ENCODE measurements around the gene FAM111B. TPM values are rescaled to one million over a fixed set of nuclear protein-coding genes. Genes with fewer than 3 reads are reported as not detected.

The FAM111B gene
- total and polyA plus RNA-seq, 2 of the 8 experiments (the other 6 are each of a cell fraction or from before 2014, with no cell fraction given): 4.8 to 38.1 TPM

Other genes starting within 250 kb of the FAM111B start
- 10.7 and 11.5 TPM in 2 replicates for gene GLYATL1, start 167.7 kb upstream of the FAM111B start, total RNA-seq (2021; fragmentation: NEBNext Ultra II Directional; extraction: Animal tissue kit (Norgen Biotek cat#: 25700))
- 5.2 and 8.6 TPM in 2 replicates for gene GLYATL1, start 167.7 kb upstream of the FAM111B start, polyA plus RNA-seq (2011; rRNA removed)
- not detected in 2 replicates for gene GLYATL1B, start 20.9 kb upstream of the FAM111B start, total RNA-seq (2021; fragmentation: NEBNext Ultra II Directional; extraction: Animal tissue kit (Norgen Biotek cat#: 25700))
- 0.08 TPM in 1 of 2 replicates, not detected in the other for gene GLYATL1B, start 20.9 kb upstream of the FAM111B start, polyA plus RNA-seq (2011; rRNA removed)
- gene FAM111A, start 35.6 kb downstream of the FAM111B start, total RNA-seq (2021; fragmentation: NEBNext Ultra II Directional; extraction: Animal tissue kit (Norgen Biotek cat#: 25700)): 29.9 and 31.1 TPM in 2 replicates
- 7.4 and 10.2 TPM in 2 replicates for gene FAM111A, start 35.6 kb downstream of the FAM111B start, polyA plus RNA-seq (2011; rRNA removed)
- 18.8 and 20.0 TPM in 2 replicates for gene DTX4, start 64.9 kb downstream of the FAM111B start, total RNA-seq (2021; fragmentation: NEBNext Ultra II Directional; extraction: Animal tissue kit (Norgen Biotek cat#: 25700))
- 5.1 and 13.0 TPM in 2 replicates for gene DTX4, start 64.9 kb downstream of the FAM111B start, polyA plus RNA-seq (2011; rRNA removed)
- not detected in 2 replicates for gene MPEG1, start 105.7 kb downstream of the FAM111B start, total RNA-seq (2021; fragmentation: NEBNext Ultra II Directional; extraction: Animal tissue kit (Norgen Biotek cat#: 25700))
- gene MPEG1, start 105.7 kb downstream of the FAM111B start, polyA plus RNA-seq (2011; rRNA removed): not detected in 2 replicates